GM23248 (cell line): Measurements from ENCODE around the gene PSMA4.

Experiments
- EZH2 ChIP-seq: fragments of 200-600 bp; sonication (generic); IDR thresholded peaks from 2 replicates; pipeline ENCODE4 v1.6.1; 2018; ENCODE audit warnings: antibody characterized with exemption, mild to moderate bottlenecking; ENCODE audit not compliant: insufficient read depth, poor library complexity, severe bottlenecking
- EZH2phosphoT487 ChIP-seq: fragments of 200-600 bp; sonication (generic); IDR thresholded peaks from 2 replicates; pipeline ENCODE4 v1.6.1; 2018; ENCODE audit warnings: antibody characterized with exemption, moderate library complexity, mild to moderate bottlenecking, low read depth; ENCODE audit not compliant: insufficient read depth

DNA sequence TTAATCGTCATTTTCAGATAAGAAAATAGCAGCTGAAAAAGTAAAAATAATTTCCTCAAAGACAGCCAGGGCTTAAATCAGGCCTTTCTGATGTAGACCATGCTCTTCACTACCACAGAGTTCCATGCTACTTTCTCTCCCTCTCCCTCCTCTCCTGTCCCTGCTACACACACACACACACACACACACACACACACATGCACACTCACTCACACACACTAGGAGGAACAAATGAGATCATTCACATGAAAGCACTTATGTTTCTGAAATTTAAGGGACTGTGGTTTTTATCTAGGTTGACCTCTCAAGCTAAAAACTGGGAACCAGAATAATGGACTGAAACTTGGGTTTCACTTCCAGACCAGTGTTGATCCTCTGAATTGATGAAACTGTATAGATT lies 4.1 kb upstream of the PSMA4 start:
- TF ChIP-seq EZH2 (no peak), EZH2phosphoT487 (no peak)
